Mesodermal cell (in vitro differentiated cells): ENCODE data around the gene RNF121. TPM values are rescaled to one million over a fixed set of nuclear protein-coding genes. Genes with fewer than 3 reads are reported as not detected.
"Not testable (repeated sequence)": the region's sequence is repeated elsewhere in the genome, so short reads cannot be mapped to it uniquely, and the experiment has no call there.

ENCODE experiments used
- H3K27ac ChIP-seq: 2 replicates; pipeline ENCODE4 v1.7.0; 2013; ENCODE audit warnings: mild to moderate bottlenecking, low read depth, low read length, moderate library complexity; ENCODE audit not compliant: severe bottlenecking
- H3K36me3 ChIP-seq: 2 replicates; pipeline ENCODE4 v1.7.1; 2013; ENCODE audit warnings: mild to moderate bottlenecking, low read length, moderate library complexity; ENCODE audit not compliant: control insufficient read depth, insufficient read depth
- H3K4me1 ChIP-seq: one replicate; pipeline ENCODE4 v1.7.1; 2013; ENCODE audit warnings: mild to moderate bottlenecking, low read length; ENCODE audit not compliant: insufficient read depth, control insufficient read depth, poor library complexity, severe bottlenecking
- H3K4me3 ChIP-seq: 2 replicates; pipeline ENCODE4 v1.7.0; 2013; ENCODE audit warnings: low read length, control low read depth, mild to moderate bottlenecking; ENCODE audit not compliant: insufficient read depth, poor library complexity, severe bottlenecking; ENCODE audit errors: extremely low read depth
- H3K9me3 ChIP-seq: 2 replicates; pipeline ENCODE4 v1.7.1; 2013; ENCODE audit warnings: mild to moderate bottlenecking, low read length, moderate library complexity; ENCODE audit not compliant: control insufficient read depth
- WGBS, 2 experiments: methylation state at CpG; one replicate each; pipeline ENCODE4 v1.1.5; 2013; ENCODE audit warnings: missing lambda C conversion rate in 2 of 2; ENCODE audit not compliant: insufficient coverage in 2 of 2; 5-methylcytosine and 5-hydroxymethylcytosine counted together
- polyA plus RNA-seq, 2 experiments: library from polyadenylated mRNA; stranded (reverse); fragments of 50-300 nt; gene quantifications; one replicate each; pipeline ENCODE4 v1.2.3, GENCODE V29; 2013

RNF121 gene
- polyA plus RNA-seq (2013, experiment 1 of 2): 29.0 TPM
- 24.3 TPM for polyA plus RNA-seq (2013, experiment 2 of 2)

GRCh38 chr11:71928737-71929443 lies at the start of gene RNF121:
RNF121 (plus strand) TSS chr11:71929046; CDS start chr11:71929062, 16 bp downstream.
- H3K9me3 ChIP-seq: no peaks in the 10 kb centered on the region
- H3K4me1 ChIP-seq: no peaks in the 10 kb centered on the region
- WGBS, 2 experiments: 0 to 1% methylated on average over 22 to 29 of the region's 32 CpGs
- H3K36me3 ChIP-seq: peaks cover 7% of the 10 kb centered on the region
- peak within 1 kb of the TSS; percentile 74 for H3K4me3 ChIP-seq
- H3K27ac ChIP-seq: peak within 1 kb of the TSS; percentile 77

DNA sequence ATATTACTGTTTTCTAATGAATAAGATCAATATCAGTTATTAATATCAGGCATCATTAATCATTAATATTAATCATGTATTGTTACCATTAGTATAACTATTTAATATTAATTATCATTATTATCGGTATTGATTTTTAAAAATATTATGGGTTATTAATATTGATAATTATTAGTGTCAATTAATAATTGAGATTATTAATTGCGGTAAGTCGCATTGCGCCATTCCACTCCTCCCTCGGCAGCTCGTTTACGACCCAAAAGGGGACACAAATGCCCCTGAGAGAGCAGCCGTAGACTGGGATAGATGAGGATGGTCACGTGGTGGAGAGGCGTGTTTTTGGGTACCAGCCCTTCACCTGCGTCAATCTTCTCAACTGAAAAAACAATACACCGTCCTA lies 43.0 kb upstream of the RNF121 start:
- not testable (repeated sequence) for H3K36me3 ChIP-seq, H3K4me3 ChIP-seq, H3K27ac ChIP-seq

GRCh38 chr11:71888335-71889010 lies 40.4 kb upstream of the RNF121 start:
- WGBS, 2 experiments: 87 to 93% methylated on average over 10 of the region's 14 CpGs
- H3K36me3 ChIP-seq, H3K27ac ChIP-seq, H3K4me3 ChIP-seq, H3K9me3 ChIP-seq, H3K4me1 ChIP-seq: not testable (repeated sequence)

More for the DNA sequence above, 43.0 kb upstream of the RNF121 start:
- 89 to 100% methylated on average over 2 to 6 of the region's 12 CpGs for WGBS, 2 experiments
- not testable (repeated sequence) for H3K9me3 ChIP-seq, H3K4me1 ChIP-seq

DNA sequence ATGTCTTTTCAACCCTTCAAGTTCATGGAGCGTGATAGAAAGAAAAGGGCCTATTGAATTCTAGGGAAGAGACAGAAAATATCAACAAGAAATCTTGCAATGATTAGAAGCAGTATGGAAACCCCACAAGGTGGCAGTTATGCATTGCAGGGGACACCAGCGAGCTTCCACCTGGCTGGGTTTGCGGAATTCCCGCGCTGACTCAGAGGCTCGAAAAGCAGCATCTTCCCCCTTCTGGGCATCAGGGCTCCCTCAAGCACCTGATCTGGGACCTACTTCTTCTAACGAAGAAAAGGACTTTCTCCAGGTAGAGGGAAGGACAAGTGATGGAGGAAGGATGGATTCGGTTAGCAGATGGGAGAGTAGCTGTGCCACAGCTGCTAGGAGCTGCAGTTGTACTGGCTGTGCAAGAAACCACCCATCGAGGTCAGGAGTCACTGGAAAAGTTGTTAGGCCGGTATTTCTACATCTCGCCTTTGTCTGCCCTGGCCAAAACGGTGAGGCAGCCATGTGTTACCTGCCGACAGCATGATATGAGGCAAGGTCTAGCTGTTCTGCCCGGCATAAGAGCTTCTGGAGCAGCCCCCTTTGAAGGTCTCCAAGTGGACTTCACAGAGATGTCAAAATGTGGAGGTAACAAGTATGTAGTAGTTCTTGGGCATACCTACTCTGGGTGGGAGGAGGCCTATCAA lies 39.5 kb upstream of the RNF121 start:
- not testable (repeated sequence) for H3K4me1 ChIP-seq, H3K4me3 ChIP-seq, H3K27ac ChIP-seq, H3K9me3 ChIP-seq, H3K36me3 ChIP-seq
- WGBS, 2 experiments: 86 to 97% methylated on average over 6 to 9 of the region's 14 CpGs

DNA sequence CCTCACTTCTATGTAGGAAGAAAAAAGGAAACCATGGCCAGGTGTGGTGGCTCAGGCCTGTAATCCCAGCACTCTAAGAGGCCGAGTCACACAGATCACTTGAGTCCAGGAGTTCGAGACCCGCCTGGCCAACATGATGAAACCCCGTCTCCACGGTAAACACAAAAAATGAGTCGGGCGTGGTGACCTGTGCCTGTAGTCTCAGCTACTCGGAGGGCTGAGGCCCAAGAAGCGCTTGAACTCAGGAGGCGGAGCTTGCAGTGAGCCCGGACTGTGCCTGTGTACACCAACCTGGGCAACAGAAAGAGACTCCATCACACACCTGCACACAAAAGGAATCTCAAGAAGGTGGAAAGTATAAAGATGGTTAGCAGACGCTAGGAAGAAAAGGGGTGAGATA lies 32.9 kb upstream of the RNF121 start:
- Histone ChIP-seq H3K27ac (no peak overlapping the region), H3K36me3 (no peaks in the 10 kb centered on the region), H3K4me3 (no peak overlapping the region), H3K9me3 (no peaks in the 10 kb centered on the region), H3K4me1 (no peaks in the 10 kb centered on the region)
- WGBS, 2 experiments: 91 to 100% methylated on average over 6 to 7 of the region's 12 CpGs

DNA sequence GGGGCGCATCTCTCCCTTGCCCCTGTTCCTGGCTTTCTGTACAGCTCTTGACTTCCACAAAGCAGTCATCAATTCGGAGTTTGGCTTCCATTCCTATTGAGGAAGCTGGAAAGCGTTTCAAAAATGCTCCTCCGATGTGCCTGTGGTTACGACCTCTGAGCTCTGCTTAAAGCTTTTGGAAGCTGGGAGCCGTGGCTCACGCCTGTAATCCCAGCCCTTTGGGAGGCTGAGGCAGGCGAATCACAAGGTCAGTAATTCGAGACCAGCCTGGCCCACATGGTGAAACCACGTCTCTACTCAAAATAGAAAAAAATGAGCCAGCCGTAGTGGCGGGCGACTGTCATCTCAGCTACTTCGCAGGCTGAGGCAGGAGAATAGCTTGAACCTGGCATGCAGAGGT lies 27.7 kb upstream of the RNF121 start:
- H3K36me3 ChIP-seq, H3K27ac ChIP-seq, H3K9me3 ChIP-seq, H3K4me1 ChIP-seq, H3K4me3 ChIP-seq: not testable (repeated sequence)
- WGBS, 2 experiments: 70 to 80% methylated on average over 12 to 14 of the region's 14 CpGs

DNA sequence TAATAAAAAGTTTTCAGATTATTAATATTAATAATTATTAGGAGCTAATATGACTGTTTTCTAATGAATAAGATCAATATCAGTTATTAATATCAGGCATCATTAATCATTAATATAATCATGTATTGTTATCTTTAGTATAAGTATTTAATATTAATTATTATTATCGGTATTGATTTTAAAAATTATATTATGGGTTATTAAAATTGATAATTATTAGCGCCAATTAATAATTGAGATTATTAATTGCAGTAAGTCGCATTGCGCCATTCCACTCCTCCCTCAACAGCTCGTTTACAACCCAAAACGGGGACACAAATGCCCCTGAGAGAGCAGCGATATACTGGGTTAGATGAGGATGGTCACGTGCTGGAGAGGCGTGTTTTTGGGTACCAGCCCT lies 20.6 kb upstream of the RNF121 start:
- 76 to 97% methylated on average over 5 to 6 of the region's 9 CpGs for WGBS, 2 experiments
- peaks cover 2% of the 10 kb centered on the region for H3K36me3 ChIP-seq
- H3K9me3 ChIP-seq: no peaks in the 10 kb centered on the region
- H3K27ac ChIP-seq: no peak overlapping the region
- H3K4me3 ChIP-seq: no peak overlapping the region
- no peaks in the 10 kb centered on the region for H3K4me1 ChIP-seq

GRCh38 chr11:71910775-71911174 lies 18.1 kb upstream of the RNF121 start:
- H3K36me3 ChIP-seq, H3K4me1 ChIP-seq, H3K27ac ChIP-seq, H3K9me3 ChIP-seq, H3K4me3 ChIP-seq: not testable (repeated sequence)
- WGBS, 2 experiments: 91% methylated on average over 3 to 5 of the region's 5 CpGs

DNA sequence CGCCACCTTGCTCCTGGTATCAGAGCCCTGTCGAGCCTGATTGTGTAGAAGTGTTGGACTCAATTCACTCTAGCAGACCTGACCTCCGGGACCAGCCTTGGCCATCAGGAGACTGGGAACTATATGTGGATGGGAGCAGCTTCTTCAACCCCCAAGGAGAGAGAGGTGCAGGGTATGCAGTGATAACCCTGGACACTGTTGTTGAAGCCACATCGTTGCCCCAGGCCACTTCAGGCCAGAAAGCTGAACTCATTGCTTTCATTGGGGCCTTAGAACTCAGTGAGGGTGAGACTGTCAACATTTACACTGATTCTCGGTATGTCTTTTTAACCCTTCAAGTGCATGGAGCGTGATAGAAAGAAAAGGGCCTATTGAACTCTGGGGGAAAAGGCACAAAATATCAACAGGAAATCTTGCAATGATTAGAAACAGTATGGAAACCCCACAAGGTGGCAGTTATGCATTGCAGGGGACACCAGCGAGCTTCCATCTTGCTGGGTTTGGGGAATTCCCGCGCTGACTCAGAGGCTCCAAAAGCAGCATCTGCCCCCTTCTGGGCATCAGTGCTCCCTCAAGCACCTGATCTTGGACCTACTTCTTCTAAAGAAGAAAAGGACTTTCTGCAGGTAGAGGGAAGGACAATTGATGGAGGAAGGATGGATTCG lies 17.4 kb upstream of the RNF121 start:
- H3K4me3 ChIP-seq, H3K27ac ChIP-seq, H3K9me3 ChIP-seq, H3K4me1 ChIP-seq: not testable (repeated sequence)
- peaks cover 14% of the 10 kb centered on the region for H3K36me3 ChIP-seq
- WGBS, 2 experiments: 90 to 100% methylated on average over 4 of the region's 10 CpGs

GRCh38 chr11:71911986-71912340 lies 16.9 kb upstream of the RNF121 start:
- not testable (repeated sequence) for H3K4me1 ChIP-seq, H3K4me3 ChIP-seq, H3K27ac ChIP-seq, H3K9me3 ChIP-seq
- H3K36me3 ChIP-seq: peaks cover 14% of the 10 kb centered on the region
- WGBS, 2 experiments: 94 to 97% methylated on average over 9 of the region's 10 CpGs
